Activated CD4-positive, alpha-beta memory T cell treated with anti-CD3 and anti-CD28 coated beads, Interleukin-2, amount 10 ng/mL, durations not matched to agents 7 days and 5 days (primary cell): ENCODE measurements around the gene TTC39C. TPM values are rescaled to one million over a fixed set of nuclear protein-coding genes. Genes with fewer than 3 reads are reported as not detected.
A peak's percentile ranks its signal among the peaks of the same experiment; 100 is the strongest.

Source experiments
- CTCF ChIA-PET: fragments of 350-600 bp; sonication (Branson Sonifier 250); formaldehyde crosslinking; loops from one replicate; lab custom pipeline; 2021; ENCODE audit warnings: antibody characterized with exemption, inconsistent platforms; lab: Charles Lee
- POLR2A ChIA-PET: fragments of 350-600 bp; sonication (Branson Sonifier 250); formaldehyde crosslinking; loops from one replicate; lab custom pipeline; 2021; ENCODE audit warnings: antibody characterized with exemption; lab: Charles Lee
- DNase-seq: peaks from one replicate; pipeline ENCODE4 v3.0.0-alpha.2; 2020
- H3K27ac Mint-ChIP-seq: one replicate; pipeline ENCODE4 v1.8.0; 2021; ENCODE audit warnings: mild to moderate bottlenecking, mixed read lengths
- H3K27me3 Mint-ChIP-seq: one replicate; pipeline ENCODE4 v1.8.0; 2021; ENCODE audit warnings: mixed read lengths
- H3K36me3 Mint-ChIP-seq: one replicate; pipeline ENCODE4 v1.8.0; 2021; ENCODE audit warnings: low read depth, mixed read lengths
- H3K4me1 Mint-ChIP-seq: one replicate; pipeline ENCODE4 v1.8.0; 2021; ENCODE audit warnings: mixed read lengths
- H3K4me3 Mint-ChIP-seq: one replicate; pipeline ENCODE4 v1.8.0; 2021; ENCODE audit warnings: mild to moderate bottlenecking, mixed read lengths
- H3K9me3 Mint-ChIP-seq: one replicate; pipeline ENCODE4 v1.8.0; 2021; ENCODE audit warnings: mixed read lengths
- total RNA-seq, 2 experiments: library from RNA; stranded (reverse); gene quantifications; one replicate each; pipeline ENCODE4 v1.2.3, GENCODE V29; 2021

Gene TTC39C
- 10 to 100 TPM; 94.0 to 94.4 TPM for total RNA-seq

DNA sequence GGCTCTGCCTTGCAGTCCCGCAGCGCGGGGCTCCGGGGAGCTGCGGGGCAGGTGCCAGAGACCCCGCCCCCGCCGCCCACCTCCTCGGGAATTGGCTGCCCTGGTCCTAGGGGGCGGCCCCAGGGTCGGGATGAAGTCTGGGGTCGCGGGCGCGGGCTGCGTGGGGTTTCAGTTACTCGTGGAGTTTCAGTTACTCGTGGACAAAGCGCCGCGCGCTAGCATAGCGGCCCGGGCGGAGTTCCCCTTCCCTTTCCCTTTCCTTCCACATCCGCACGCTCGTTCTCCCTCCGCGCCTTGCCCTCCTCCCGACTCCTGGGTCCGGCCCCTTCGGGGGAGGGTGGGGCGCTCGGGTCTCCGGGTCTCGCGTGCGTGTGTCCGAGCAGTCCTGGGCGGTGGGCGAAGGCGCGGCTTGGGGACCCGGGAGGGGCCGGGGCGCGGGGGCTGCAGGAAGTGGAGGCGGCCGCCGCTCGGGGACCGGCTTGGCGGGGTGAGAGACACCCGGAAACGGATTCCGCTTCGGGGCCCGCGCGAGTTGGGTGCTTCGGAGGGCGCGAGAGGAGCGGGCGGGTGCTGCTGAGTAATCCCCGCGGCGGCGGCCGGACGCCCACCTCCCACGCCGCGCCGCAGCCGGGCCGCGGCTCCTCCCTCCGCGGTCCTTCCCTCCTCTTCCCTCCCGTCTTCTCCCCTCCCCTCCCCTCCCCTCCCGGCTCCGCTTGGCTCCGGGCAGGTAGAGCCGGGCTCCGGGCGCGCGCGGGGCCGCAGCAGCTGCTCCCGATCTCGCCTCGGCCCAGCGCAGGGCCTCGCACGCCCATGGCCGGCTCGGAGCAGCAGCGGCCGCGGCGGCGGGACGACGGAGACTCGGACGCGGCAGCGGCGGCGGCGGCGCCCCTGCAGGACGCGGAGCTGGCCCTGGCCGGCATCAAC, at the start of gene TTC39C:
Gene TTC39C, plus strand, starts transcription at position 693 of the 924 bp plus-strand sequence. Its CDS starts 118 bp downstream, at position 811.
- Mint-ChIP-seq H3K9me3 (no peaks in the 10 kb centered on the region), H3K4me1 (peaks cover 73% of the 10 kb centered on the region), H3K27me3 (no peaks in the 10 kb centered on the region), H3K36me3 (peaks cover 34% of the 10 kb centered on the region), H3K27ac (peak within 1 kb of the TSS; percentile 83), H3K4me3 (peak within 1 kb of the TSS; percentile 88)
- peak; percentile 87 for DNase-seq
- ChIA-PET POLR2A (interaction anchor here (0.6 to 6.8 kb wide), 16 partner anchors 14 to 511 kb away, joined by 3 to 86 read pairs (median 4); partner anchors contain the start of gene RMC1), CTCF (interaction anchor here (1.4 to 2.1 kb wide), 2 partner anchors 95 to 101 kb away, joined by 3 to 8 read pairs; no protein-coding TSS in a partner anchor)

DNA sequence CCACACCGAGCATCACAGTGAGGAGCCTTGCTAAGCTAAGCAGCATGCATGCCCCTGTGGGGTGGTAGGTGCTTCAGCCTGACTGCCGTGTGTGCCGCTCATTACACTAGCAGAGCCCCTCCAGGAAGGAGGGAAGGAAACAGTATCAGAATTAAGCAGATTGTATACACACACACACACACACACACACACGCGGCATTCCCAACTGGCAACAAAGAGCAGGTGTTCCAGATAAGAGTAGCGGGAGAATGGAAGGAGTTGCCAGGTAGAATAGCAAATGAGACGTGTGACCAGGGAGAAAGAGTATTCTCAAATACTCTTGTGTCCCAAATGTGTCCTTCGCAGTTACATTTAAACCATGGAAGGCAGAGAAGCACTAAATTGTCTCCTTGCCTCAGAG, 47.6 kb upstream of the TTC39C start:
- DNase-seq, result no peak
- Mint-ChIP-seq H3K9me3 (no peaks in the 10 kb centered on the region), H3K27ac (no peak overlapping the region), H3K4me1 (peaks cover 61% of the 10 kb centered on the region), H3K36me3 (no peaks in the 10 kb centered on the region), H3K27me3 (peaks cover 12% of the 10 kb centered on the region), H3K4me3 (no peak overlapping the region)
- POLR2A ChIA-PET, result interaction anchor here (1.0 to 5.1 kb wide), 7 partner anchors 17 to 49 kb away, joined by 3 to 37 read pairs (median 5); partner anchors contain the start of gene TTC39C
- CTCF ChIA-PET, result interaction anchor here (0.6 to 1.0 kb wide), 3 partner anchors 21 to 153 kb away, joined by 3 read pairs; no protein-coding TSS in a partner anchor

DNA sequence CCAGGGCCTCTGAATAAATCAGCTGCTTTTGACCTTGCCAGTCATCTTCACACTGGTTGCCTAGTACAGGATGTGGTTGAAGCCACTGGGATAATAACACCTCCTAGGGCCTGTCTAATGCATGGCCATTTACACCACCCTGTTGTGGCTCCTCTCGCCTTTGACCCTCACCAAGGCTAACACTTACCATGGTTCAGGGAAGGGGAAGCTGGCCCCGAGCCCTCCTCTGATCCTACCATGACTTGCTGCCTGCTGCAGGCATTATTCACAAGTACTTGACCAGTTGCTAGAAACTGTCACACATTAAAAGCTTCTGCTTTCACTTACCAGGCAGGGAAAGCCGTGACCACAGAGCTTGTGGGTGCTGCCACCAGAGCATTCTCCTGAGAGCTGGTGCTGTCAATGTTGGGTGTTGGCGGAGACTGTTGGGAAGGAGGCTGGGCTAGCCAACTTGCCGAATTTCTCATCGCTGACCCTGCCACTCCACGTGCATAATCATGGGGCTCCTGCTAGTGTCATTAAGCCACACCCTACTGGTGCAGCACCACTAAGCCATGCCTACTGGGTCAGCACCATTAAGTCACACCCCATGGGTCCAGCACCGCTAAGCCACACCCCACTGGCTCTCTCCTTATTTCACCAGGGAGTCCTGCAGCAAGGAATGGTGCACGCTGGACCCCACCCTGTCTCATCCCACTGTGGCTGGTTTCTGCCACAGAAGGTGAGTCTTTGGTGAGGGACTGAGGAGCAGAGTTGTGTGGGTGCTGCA, 47.0 kb upstream of the TTC39C start:
- Mint-ChIP-seq H3K9me3 (no peaks in the 10 kb centered on the region), H3K27ac (peak overlapping the region; percentile 2), H3K4me1 (peaks cover 66% of the 10 kb centered on the region), H3K36me3 (no peaks in the 10 kb centered on the region), H3K4me3 (no peak overlapping the region), H3K27me3 (peaks cover 12% of the 10 kb centered on the region)
- ChIA-PET CTCF (interaction anchor here (0.6 to 1.0 kb wide), 3 partner anchors 22 to 152 kb away, joined by 3 read pairs; no protein-coding TSS in a partner anchor), POLR2A (interaction anchor here (1.0 to 5.1 kb wide), 9 partner anchors 18 to 48 kb away, joined by 3 to 37 read pairs (median 5); partner anchors contain the start of gene TTC39C)
- DNase-seq, result peak; percentile 61

DNA sequence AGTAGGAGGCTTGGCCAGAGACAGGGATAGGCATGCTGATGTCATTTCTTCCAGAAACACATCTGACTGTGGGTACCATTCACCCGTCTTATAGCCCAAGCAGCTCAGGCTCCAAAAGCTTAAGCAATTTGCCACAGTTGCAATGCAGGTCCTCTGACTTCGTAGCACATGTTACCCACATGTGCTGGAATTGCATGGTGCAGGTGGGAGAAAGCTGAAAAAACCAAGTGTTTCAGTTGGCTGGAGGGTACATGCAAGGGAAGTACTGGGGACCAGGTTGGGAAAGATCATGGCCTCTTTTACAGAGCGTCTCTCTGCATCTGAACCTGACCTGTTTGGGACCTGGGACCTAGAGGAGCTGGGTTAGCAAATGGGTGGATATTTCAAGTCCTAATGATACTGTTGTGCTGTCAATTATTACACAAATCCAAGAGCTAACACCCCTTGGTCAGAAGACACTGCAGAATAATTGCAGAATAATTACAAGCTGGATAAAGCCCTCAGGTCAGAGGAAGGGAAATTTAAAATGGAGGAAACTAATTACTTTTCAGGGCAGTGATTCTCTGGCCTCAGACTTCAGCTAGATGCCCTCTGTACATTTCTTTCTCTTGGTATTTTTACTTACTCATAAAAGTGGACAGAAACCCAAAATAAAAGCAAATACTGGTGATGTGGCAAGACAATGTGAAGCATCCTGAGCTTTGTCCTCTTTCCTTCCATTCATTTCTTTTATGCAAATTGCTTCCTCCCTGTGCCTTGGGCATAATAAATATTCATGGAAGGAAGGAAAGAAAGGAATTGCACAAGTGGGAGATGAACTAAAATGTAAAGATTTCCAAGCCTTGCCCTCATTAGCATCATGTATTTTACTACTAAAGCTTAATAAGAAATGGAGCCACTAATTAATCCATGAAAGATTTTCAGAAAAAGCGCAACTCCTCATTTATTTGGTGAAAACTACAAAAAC, 45.6 kb upstream of the TTC39C start:
- DNase-seq, result no peak
- H3K36me3 Mint-ChIP-seq, result no peaks in the 10 kb centered on the region
- POLR2A ChIA-PET, result interaction anchor here (0.9 to 5.1 kb wide), 8 partner anchors 24 to 47 kb away, joined by 3 to 37 read pairs (median 6); partner anchors contain the start of gene TTC39C
- H3K27me3 Mint-ChIP-seq, result peaks cover 10% of the 10 kb centered on the region
- H3K27ac Mint-ChIP-seq, result no peak overlapping the region
- CTCF ChIA-PET, result interaction anchor here (0.6 to 1.0 kb wide), 2 partner anchors 10 to 147 kb away, joined by 3 to 4 read pairs; no protein-coding TSS in a partner anchor
- no peak overlapping the region for H3K4me3 Mint-ChIP-seq
- H3K9me3 Mint-ChIP-seq, result no peaks in the 10 kb centered on the region
- peaks cover 75% of the 10 kb centered on the region for H3K4me1 Mint-ChIP-seq

DNA sequence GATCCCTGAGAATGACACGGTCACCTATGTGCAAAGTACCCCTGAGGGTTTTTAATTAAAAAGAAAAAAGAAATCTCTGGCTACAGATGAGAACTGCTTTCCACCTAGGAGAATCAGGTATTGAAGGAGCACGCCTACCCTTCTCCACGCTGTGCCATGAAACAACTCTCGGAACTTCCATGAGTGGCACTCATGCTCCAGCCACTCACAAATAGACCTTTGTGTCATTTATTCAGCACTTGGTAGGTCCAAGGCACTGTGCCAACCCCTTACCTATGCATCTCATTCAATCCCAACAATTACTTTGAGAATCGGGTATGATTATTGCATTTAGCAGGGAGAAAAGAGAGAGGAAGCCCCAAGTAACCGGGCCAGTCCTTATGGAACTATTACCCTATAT, 44.9 kb upstream of the TTC39C start:
- peaks cover 1% of the 10 kb centered on the region for H3K9me3 Mint-ChIP-seq
- H3K27ac Mint-ChIP-seq, result no peak overlapping the region
- H3K4me1 Mint-ChIP-seq, result peaks cover 67% of the 10 kb centered on the region
- CTCF ChIA-PET, result no interaction called here
- POLR2A ChIA-PET, result interaction anchor here (0.9 to 5.1 kb wide), 4 partner anchors 25 to 46 kb away, joined by 3 to 37 read pairs (median 26); partner anchors contain the start of gene TTC39C
- peaks cover 1% of the 10 kb centered on the region for H3K36me3 Mint-ChIP-seq
- H3K27me3 Mint-ChIP-seq, result peaks cover 12% of the 10 kb centered on the region
- DNase-seq, result no peak
- H3K4me3 Mint-ChIP-seq, result no peak overlapping the region

DNA sequence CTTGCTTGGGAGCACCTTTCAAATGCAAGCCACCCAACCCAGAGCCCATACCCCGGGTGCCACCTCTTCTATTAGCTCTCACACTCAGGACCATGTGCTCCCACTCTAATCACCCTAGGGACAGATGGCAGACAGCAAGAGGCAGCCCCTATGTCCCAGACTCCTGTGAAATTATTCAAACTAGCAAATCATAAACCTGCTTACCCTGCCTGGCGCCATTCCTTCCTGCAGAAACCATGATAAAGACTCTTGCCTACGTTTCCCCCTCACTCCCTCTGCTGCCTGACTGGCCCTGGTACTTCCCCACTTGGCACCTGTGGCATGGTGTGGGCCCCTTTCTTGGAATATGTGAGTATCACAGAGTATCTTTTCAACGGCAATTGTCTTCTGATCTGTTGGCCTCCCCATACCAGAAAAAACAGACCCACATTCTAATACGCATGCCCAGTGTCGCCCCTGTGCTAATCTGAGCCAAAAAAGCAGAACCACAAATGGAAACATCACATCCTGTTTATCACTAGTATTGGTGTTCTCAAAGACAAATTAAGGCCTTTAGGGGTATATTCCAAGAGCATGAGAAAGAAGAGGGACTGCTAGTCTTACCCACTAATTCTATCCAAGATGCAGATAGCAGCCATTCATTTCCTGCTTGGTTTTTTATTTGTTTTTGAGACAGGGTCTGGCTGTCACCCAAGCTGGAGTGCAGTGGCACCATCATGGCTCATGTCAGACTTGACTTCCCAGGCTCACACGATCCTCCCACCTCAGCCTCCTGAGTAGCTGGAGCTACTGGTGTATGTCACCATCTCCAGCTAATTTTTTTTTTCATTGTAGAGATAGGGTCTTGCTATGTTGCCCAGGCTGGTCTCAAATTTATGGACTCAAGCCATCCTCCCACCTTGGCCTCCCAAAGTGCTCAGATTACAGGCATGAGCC, 44.1 kb upstream of the TTC39C start:
- Mint-ChIP-seq H3K27ac (peak overlapping the region; percentile 55), H3K9me3 (peaks cover 4% of the 10 kb centered on the region), H3K36me3 (peaks cover 6% of the 10 kb centered on the region), H3K27me3 (peaks cover 14% of the 10 kb centered on the region), H3K4me3 (no peak overlapping the region), H3K4me1 (peaks cover 60% of the 10 kb centered on the region)
- CTCF ChIA-PET, result interaction anchor here (1.0 kb wide), 1 partner anchor 11 kb away, joined by 3 read pairs; no protein-coding TSS in a partner anchor
- POLR2A ChIA-PET, result interaction anchor here (2.8 to 5.1 kb wide), 4 partner anchors 30 to 45 kb away, joined by 10 to 37 read pairs (median 26); partner anchors contain the start of gene TTC39C
- DNase-seq, result peak; percentile 55

DNA sequence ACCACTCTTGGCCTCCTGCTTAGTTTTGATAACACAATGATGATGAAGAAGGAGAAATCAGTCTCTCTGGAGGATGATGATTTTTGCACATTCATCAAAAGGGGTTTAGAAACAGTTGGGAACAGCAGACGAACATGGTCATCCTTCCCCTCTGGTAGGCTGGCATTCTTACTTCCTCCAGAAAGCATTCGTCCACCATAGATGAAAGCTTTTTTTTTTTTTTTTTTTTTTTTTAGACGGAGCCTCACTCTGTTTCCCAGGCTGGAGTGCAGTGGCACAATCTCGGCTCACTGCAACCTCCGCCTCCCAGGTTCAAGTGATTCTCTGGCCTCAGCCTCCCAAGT, 43.5 kb upstream of the TTC39C start:
- Mint-ChIP-seq H3K4me1 (peaks cover 57% of the 10 kb centered on the region), H3K36me3 (peaks cover 8% of the 10 kb centered on the region), H3K27me3 (peaks cover 11% of the 10 kb centered on the region), H3K9me3 (peaks cover 4% of the 10 kb centered on the region), H3K4me3 (no peak overlapping the region), H3K27ac (peak overlapping the region; percentile 55)
- no peak for DNase-seq
- CTCF ChIA-PET, result interaction anchor here (1.0 kb wide), 1 partner anchor 12 kb away, joined by 3 read pairs; no protein-coding TSS in a partner anchor
- POLR2A ChIA-PET, result interaction anchor here (1.0 to 2.8 kb wide), 2 partner anchors 30 to 40 kb away, joined by 4 to 10 read pairs; no protein-coding TSS in a partner anchor

DNA sequence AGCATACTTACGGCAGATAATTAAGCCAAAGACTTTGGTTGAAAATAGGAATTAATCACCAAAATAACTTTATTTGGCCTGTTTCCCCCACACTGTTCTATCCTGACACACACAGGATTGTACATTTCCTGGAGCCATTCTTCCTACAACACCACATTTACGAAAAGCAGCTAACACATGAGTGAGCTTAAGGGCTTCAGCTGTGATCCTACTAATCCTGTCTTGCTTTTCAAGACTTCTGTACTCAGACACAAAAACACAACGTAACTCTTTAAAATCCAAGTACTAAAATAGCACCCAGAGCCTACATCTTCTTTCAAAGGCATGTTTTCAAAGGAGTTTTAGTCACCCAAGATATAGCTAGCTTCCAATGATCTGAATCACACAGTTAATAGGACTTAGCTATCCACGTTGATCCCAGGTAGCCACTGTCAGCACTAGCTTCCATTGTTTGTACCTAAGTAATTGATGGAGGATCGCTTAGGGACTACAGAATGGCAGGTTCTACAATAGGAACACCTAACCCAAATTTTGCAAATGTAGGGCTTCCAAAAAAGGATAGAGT, 42.8 kb upstream of the TTC39C start:
- peaks cover 54% of the 10 kb centered on the region for H3K4me1 Mint-ChIP-seq
- H3K27me3 Mint-ChIP-seq, result peaks cover 15% of the 10 kb centered on the region
- DNase-seq, result no peak
- POLR2A ChIA-PET, result interaction anchor here (0.9 to 2.8 kb wide), 6 partner anchors 21 to 44 kb away, joined by 3 to 10 read pairs (median 4); partner anchors contain the start of gene TTC39C
- peaks cover 15% of the 10 kb centered on the region for H3K36me3 Mint-ChIP-seq
- CTCF ChIA-PET, result interaction anchor here (1.0 kb wide), 1 partner anchor 12 kb away, joined by 3 read pairs; no protein-coding TSS in a partner anchor
- H3K27ac Mint-ChIP-seq, result no peak overlapping the region
- H3K9me3 Mint-ChIP-seq, result peaks cover 7% of the 10 kb centered on the region
- H3K4me3 Mint-ChIP-seq, result no peak overlapping the region

DNA sequence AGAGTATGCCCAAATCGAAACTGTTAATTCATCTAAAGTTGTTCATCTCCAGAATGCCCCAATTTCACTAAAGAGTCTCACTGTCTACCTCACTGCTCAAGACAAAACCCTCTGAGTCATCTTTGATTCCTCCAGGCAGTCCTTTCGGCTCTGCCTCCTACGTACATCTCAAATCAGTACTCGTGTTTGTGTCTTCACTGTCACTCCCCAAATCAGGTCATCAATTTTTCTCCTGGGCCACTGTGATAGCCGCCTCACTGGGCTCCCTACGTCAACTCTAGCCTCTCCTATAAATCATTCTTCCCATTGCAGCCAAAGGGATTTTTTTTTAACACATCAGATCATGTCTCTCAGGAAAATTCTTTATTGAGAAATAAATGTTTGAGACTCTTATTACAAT, 42.1 kb upstream of the TTC39C start:
- peaks cover 49% of the 10 kb centered on the region for H3K4me1 Mint-ChIP-seq
- ChIA-PET POLR2A (interaction anchor here (0.9 to 2.8 kb wide), 5 partner anchors 20 to 43 kb away, joined by 3 to 10 read pairs (median 5); partner anchors contain the start of gene TTC39C), CTCF (no interaction called here)
- peak; percentile 41 for DNase-seq
- H3K27ac Mint-ChIP-seq, result peak overlapping the region; percentile 40
- H3K27me3 Mint-ChIP-seq, result peaks cover 20% of the 10 kb centered on the region
- peaks cover 12% of the 10 kb centered on the region for H3K9me3 Mint-ChIP-seq
- peaks cover 21% of the 10 kb centered on the region for H3K36me3 Mint-ChIP-seq
- H3K4me3 Mint-ChIP-seq, result no peak overlapping the region

DNA sequence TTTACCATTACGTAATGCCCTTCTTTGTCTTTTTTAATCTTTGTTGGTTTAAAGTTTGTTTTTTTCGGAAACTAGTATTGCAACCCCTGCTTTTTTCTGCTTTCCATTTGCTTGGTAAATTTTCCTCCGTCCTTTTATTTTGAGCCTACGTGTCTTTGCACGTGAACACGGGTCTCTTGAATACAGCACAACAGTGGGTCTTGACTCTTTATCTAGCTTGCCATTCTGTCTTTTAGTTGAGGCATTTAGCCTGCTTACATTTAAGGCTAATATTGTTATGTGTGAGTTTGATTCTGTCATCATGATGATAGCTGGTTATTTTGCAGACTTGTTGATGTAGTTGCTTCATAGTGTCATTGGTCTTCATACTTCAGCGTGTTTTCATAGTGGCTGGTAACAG, 37.5 kb upstream of the TTC39C start:
- no peak overlapping the region for H3K27ac Mint-ChIP-seq
- ChIA-PET CTCF (no interaction called here), POLR2A (interaction anchor here (1.4 to 2.2 kb wide), 2 partner anchors 22 to 34 kb away, joined by 3 to 6 read pairs; no protein-coding TSS in a partner anchor)
- H3K4me3 Mint-ChIP-seq, result no peak overlapping the region
- peaks cover 14% of the 10 kb centered on the region for H3K9me3 Mint-ChIP-seq
- peaks cover 32% of the 10 kb centered on the region for H3K36me3 Mint-ChIP-seq
- no peak for DNase-seq
- H3K27me3 Mint-ChIP-seq, result peaks cover 19% of the 10 kb centered on the region
- H3K4me1 Mint-ChIP-seq, result peaks cover 23% of the 10 kb centered on the region
